Ishikawa (cell line): ENCODE results near the gene KRT13.

Source experiments
- CEBPB ChIP-seq: IDR thresholded peaks from 2 replicates; pipeline ENCODE4 v1.6.1; 2012
- FOXM1 ChIP-seq: IDR thresholded peaks from 2 replicates; pipeline ENCODE4 v1.6.1; 2012; ENCODE audit warnings: low read depth, borderline replicate concordance
- TAF1 ChIP-seq: IDR thresholded peaks from 2 replicates; pipeline ENCODE4 v1.6.1; 2012; ENCODE audit warnings: low read depth, mild to moderate bottlenecking
- TCF12 ChIP-seq: IDR thresholded peaks from 2 replicates; pipeline ENCODE4 v1.6.1; 2012; ENCODE audit warnings: low read depth

DNA sequence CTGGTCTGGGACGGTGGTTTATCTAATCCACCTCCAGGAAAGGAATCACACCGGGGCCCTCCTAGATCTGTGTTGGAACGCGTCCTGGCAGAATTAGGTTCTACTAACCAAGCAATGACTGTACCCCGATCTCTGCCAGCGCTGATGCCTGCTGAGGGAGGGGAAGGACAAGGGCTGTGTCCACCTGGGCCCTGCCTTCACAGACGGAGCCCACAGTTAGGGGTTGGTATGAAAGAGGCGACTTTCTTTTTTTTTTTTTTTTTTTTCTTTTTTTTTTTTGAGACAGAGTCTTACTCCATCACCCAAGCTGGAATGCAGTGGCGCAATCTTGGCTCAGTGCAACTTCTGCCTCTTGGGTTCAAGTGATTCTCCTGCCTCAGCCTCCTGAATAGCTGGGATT lies 32.6 kb upstream of the KRT13 start:
- no peak for TF ChIP-seq FOXM1
- TF ChIP-seq TCF12 = no peak
- TF ChIP-seq CEBPB = peak; percentile 77
- TF ChIP-seq TAF1 = no peak
